Neural crest cell (in vitro differentiated cells): ENCODE results near the gene PLET1. TPM values are rescaled to one million over a fixed set of nuclear protein-coding genes. Genes with fewer than 3 reads are reported as not detected.

ENCODE experiments used
- DNase-seq: peaks from one replicate; pipeline ENCODE4 v3.0.0; 2021; ENCODE audit warnings: low read depth, mixed read lengths, low spot score
- H3K27ac Mint-ChIP-seq: one replicate; pipeline ENCODE4 v1.8.0; 2021; ENCODE audit warnings: mild to moderate bottlenecking, mixed read lengths; ENCODE audit not compliant: unreplicated experiment
- H3K27me3 Mint-ChIP-seq: 2 replicates; pipeline ENCODE4 v1.8.0; 2021; ENCODE audit warnings: low read depth, mild to moderate bottlenecking, mixed read lengths
- H3K36me3 Mint-ChIP-seq: 2 replicates; pipeline ENCODE4 v1.8.0; 2021; ENCODE audit warnings: low read depth, mild to moderate bottlenecking, mixed read lengths
- H3K4me1 Mint-ChIP-seq: 2 replicates; pipeline ENCODE4 v1.8.0; 2021; ENCODE audit warnings: mixed read lengths
- H3K4me3 Mint-ChIP-seq: one replicate; pipeline ENCODE4 v1.8.0; 2021; ENCODE audit warnings: mild to moderate bottlenecking, mixed read lengths
- H3K9me3 Mint-ChIP-seq: 2 replicates; pipeline ENCODE4 v1.8.0; 2021; ENCODE audit warnings: mixed read lengths
- total RNA-seq: library from RNA; stranded (reverse); gene quantifications from 2 replicates; pipeline ENCODE4 v1.2.1, GENCODE V29; 2021
- TF ChIP-seq, protein P1 (sequence below): fragments of 200-600 bp; sonication (generic); conservative IDR thresholded peaks from 2 replicates; pipeline ENCODE4 v1.5.0; 2021; ENCODE audit warnings: antibody characterized with exemption, mild to moderate bottlenecking

Gene PLET1
- total RNA-seq, 1 donor from 2014 or later, result not detected

DNA sequence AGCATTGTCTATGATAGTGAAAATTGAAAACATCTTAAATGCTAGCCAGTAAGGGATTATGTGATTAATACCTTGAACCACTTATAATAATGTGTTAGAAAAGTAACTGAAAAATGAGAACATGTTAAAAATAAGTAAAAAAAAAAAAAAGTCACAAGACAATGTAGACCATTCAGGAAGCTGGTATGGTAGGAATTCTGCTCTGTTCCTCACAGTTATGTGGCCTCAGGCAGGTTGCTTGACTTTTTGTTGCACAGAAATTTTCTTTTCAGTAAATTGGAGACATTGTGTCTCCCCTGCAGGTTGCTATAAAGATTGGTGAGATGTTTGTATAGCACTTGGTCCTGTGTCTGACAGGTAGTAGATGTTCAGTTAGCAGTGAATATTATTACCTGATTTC, 17.3 kb upstream of the PLET1 start:
- Mint-ChIP-seq H3K4me1 (peaks cover 15% of the 10 kb centered on the region), H3K4me3 (no peak overlapping the region), H3K36me3 (no peaks in the 10 kb centered on the region), H3K27ac (no peak overlapping the region), H3K27me3 (no peaks in the 10 kb centered on the region), H3K9me3 (no peaks in the 10 kb centered on the region)
- TF ChIP-seq, protein P1, sequence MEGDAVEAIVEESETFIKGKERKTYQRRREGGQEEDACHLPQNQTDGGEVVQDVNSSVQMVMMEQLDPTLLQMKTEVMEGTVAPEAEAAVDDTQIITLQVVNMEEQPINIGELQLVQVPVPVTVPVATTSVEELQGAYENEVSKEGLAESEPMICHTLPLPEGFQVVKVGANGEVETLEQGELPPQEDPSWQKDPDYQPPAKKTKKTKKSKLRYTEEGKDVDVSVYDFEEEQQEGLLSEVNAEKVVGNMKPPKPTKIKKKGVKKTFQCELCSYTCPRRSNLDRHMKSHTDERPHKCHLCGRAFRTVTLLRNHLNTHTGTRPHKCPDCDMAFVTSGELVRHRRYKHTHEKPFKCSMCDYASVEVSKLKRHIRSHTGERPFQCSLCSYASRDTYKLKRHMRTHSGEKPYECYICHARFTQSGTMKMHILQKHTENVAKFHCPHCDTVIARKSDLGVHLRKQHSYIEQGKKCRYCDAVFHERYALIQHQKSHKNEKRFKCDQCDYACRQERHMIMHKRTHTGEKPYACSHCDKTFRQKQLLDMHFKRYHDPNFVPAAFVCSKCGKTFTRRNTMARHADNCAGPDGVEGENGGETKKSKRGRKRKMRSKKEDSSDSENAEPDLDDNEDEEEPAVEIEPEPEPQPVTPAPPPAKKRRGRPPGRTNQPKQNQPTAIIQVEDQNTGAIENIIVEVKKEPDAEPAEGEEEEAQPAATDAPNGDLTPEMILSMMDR, result no peak
- DNase-seq, result no peak

DNA sequence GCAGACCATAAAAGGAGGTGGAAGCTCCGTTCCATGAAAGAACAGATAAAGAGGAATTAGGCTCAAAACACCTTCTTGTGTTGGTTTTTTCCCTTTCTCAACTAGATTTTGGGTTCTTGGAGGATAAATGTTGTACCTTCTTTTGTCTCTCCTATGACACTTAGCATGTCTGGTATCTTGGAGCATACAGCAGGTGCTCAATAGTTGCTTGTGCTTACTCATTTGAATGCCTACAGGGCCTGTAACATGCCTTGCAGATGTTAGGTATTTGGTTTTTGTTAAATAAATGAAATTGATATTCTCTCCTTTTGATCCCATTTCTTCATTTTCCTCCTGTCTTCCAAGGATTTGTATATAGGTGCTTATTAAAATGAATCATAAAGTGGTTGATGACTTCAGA, 16.4 kb upstream of the PLET1 start:
- DNase-seq, result no peak
- Mint-ChIP-seq H3K36me3 (no peaks in the 10 kb centered on the region), H3K9me3 (no peaks in the 10 kb centered on the region), H3K27me3 (no peaks in the 10 kb centered on the region), H3K4me1 (peaks cover 15% of the 10 kb centered on the region), H3K4me3 (no peak overlapping the region), H3K27ac (no peak overlapping the region)
- TF ChIP-seq, protein P1, result no peak

DNA sequence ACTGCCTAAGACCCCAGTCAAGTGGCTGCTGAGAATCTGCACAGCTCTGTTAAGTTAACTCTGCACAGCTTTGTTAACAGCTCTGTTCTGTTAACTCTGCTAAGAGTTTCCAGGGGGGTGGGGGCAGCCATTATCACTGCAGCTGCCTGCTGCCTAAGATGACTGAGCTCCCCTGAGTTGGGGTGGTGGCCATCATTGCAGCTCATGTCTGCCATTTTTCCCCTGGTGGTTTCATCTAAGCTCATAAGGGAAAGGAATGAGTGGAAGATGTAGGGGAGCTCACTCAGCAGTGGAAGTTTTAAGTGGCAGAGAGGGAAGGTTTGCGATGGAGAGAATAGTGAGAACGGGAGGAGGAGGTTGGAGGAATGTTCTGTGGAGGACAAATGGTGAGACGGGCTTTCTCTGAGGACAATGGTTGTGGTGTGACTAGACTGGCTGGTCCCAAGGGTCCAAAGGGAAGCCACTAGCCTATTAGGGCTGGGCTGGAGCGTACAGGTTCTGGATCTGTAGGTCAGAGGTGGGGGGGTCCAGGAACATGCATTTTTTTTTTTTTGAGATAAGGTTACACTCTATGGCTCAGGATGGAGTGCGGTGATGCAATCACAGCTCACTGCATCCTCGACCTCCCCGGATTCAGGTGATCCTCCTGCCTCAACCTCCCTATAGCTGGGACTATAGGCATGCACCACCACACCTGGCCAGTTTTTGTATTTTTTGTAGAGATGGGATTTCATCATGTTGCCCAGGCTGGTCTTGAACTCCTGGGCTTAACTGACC, 13.5 kb upstream of the PLET1 start:
- Mint-ChIP-seq H3K9me3 (no peaks in the 10 kb centered on the region), H3K4me1 (peaks cover 8% of the 10 kb centered on the region), H3K4me3 (no peak overlapping the region), H3K36me3 (no peaks in the 10 kb centered on the region), H3K27me3 (no peaks in the 10 kb centered on the region), H3K27ac (no peak overlapping the region)
- DNase-seq, result no peak
- TF ChIP-seq, protein P1, result no peak

DNA sequence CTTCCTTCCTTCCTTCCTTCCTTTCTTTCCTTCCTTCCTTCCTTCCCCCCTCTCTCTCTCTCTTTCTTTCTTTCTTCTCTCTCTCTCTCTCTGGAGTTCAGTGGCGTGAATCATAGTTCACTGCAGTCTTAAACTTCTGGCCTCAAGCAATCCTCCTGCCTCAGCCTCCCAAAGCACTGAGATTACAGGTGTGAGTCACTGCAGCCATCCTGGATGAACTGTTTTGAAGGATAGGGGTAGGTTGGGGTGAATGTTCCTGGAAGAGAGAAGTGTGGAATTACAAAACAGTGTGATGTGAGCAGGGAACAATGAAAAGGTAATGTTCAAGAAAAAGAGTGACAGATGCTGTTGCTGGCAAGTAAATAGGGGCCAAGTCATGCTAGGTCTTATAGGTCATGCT, 12.4 kb upstream of the PLET1 start:
- H3K4me1 Mint-ChIP-seq, result peaks cover 6% of the 10 kb centered on the region
- no peak overlapping the region for H3K27ac Mint-ChIP-seq
- DNase-seq, result no peak
- H3K4me3 Mint-ChIP-seq, result no peak overlapping the region
- no peaks in the 10 kb centered on the region for H3K36me3 Mint-ChIP-seq
- TF ChIP-seq, protein P1, result no peak
- no peaks in the 10 kb centered on the region for H3K27me3 Mint-ChIP-seq
- no peaks in the 10 kb centered on the region for H3K9me3 Mint-ChIP-seq

DNA sequence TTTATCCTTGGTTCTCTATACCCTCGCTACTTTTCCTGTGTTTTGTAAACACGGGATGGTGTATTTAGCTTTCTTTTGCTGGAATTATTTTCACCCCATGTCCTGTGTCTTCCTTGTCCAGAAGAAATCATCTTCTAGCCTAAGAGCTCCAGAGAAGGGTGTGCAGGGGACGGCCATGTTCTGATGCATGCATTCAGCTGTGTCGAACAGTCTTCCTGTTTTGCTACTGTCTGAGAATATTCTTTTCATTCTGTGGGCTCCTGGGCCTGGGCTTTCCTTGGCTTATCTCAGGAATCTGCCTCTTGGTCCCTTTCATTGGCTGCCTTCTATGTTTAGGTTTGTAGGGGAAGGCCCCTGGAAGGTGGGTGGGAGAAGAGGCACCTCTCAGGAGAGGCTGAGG, 10.6 kb upstream of the PLET1 start:
- no peaks in the 10 kb centered on the region for H3K9me3 Mint-ChIP-seq
- TF ChIP-seq, protein P1, result no peak
- no peaks in the 10 kb centered on the region for H3K4me1 Mint-ChIP-seq
- no peak overlapping the region for H3K27ac Mint-ChIP-seq
- no peak for DNase-seq
- H3K36me3 Mint-ChIP-seq, result no peaks in the 10 kb centered on the region
- no peak overlapping the region for H3K4me3 Mint-ChIP-seq
- H3K27me3 Mint-ChIP-seq, result no peaks in the 10 kb centered on the region
